NCI-H1930 (cell line): ENCODE results near the gene DRC7.

Source experiments
- DNase-seq, 2 experiments: peaks; one replicate each; lab custom pipeline; 2025; lab: John Stamatoyannopoulos, UW

Gene DRC7

GRCh38 chr16:57694725-57695679 is at the start of gene DRC7:
TSS of gene DRC7 (plus strand) at chr16:57694806. CDS start at chr16:57697950, 3,144 bp downstream.
- peak; percentile 1 to 42 for DNase-seq

- no peak for DNase-seq
Measured at GRCh38 chr16:57645169-57645568, 49.4 kb upstream of the DRC7 start.

- DNase-seq = no peak
Measured at GRCh38 chr16:57645691-57646387, 48.8 kb upstream of the DRC7 start.

GRCh38 chr16:57646388-57647039 is 48.1 kb upstream of the DRC7 start:
- DNase-seq = no peak

- no peak for DNase-seq
Measured at GRCh38 chr16:57647136-57647875, 47.3 kb upstream of the DRC7 start.

GRCh38 chr16:57648125-57648524 is 46.5 kb upstream of the DRC7 start:
- DNase-seq = no peak

- DNase-seq = peak; percentile 7 to 25
Measured at GRCh38 chr16:57648581-57649442, 45.8 kb upstream of the DRC7 start.

GRCh38 chr16:57649443-57649751 is 45.2 kb upstream of the DRC7 start:
- no peak for DNase-seq

- DNase-seq = no peak
Measured at GRCh38 chr16:57649846-57650245, 44.8 kb upstream of the DRC7 start.

GRCh38 chr16:57651344-57652333 is 43.0 kb upstream of the DRC7 start:
- DNase-seq = no peak

GRCh38 chr16:57652695-57653471 is 41.7 kb upstream of the DRC7 start:
- DNase-seq = no peak

- no peak for DNase-seq
Measured at GRCh38 chr16:57653936-57654335, 40.7 kb upstream of the DRC7 start.

- no peak for DNase-seq
Measured at GRCh38 chr16:57656342-57656955, 38.2 kb upstream of the DRC7 start.

GRCh38 chr16:57657228-57657627 is 37.4 kb upstream of the DRC7 start:
- no peak for DNase-seq

GRCh38 chr16:57658130-57658877 is 36.3 kb upstream of the DRC7 start:
- no peak for DNase-seq

- no peak for DNase-seq
Measured at GRCh38 chr16:57658878-57659674, 35.5 kb upstream of the DRC7 start.
